ENCODE measurements around the gene IMP4. TPM values are rescaled to one million over a fixed set of nuclear protein-coding genes. Genes with fewer than 3 reads are reported as not detected.

Gene IMP4
- total RNA-seq, 1 experiment from 2014 or later = 121 TPM

DNA sequence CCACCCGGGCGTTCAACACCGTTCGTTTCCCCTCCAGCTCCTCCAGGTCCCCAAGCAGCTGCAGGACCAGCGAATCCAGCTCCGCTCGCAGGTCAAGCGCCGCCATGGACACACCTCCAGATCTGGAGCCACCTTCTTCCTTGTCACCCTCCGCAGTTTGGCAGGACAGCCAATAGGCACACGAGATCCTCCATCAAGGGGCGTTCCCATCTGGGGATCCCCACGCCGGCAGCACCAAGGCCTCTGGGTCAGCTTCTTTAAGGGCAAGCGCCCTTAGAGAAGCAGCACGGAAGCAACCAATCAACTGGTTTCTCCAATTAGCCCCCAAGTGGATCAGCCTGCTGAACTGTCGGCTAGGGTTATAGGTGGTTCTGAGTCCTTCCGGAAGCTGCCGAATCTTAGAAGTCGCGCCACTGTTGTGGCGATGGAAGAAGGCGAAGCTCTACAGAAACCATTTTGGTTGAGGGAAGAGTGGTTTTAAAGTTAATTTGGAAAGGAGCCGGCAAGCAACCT lies 621 bp upstream of the IMP4 start:
- H3K79me2 ChIP-seq (ENCODE audit: insufficient read depth, low read length) = peaks cover 32% of the 10 kb centered on the region
- H3K4me2 ChIP-seq (ENCODE audit: low read length) = peak overlapping the region; percentile 91
- peak; percentile 94 for DNase-seq (ENCODE audit: low read depth, low spot score)
- H3K9me2 ChIP-seq (ENCODE audit: insufficient read depth) = no peaks in the 10 kb centered on the region
- no peaks in the 10 kb centered on the region for H3K27me3 ChIP-seq (ENCODE audit: insufficient read depth, low read length)
- ChIA-PET CTCF (interaction anchor here (0.6 to 3.1 kb wide), 6 partner anchors 9 to 418 kb away, joined by 3 to 29 read pairs (median 4); partner anchors contain the start of gene PTPN18), RAD21 (ENCODE audit: low non-redundant PET in 1 of 2, low total read pairs in 2 of 2, uncharacterized antibody in 2 of 2, unreplicated experiment in 2 of 2) (interaction anchor here (0.6 to 1.9 kb wide), 4 partner anchors 10 to 43 kb away, joined by 3 to 5 read pairs (median 3); partner anchors contain the start of gene PTPN18 (in 1 of the 2)), POLR2A (interaction anchor here (1.2 to 1.7 kb wide), 3 partner anchors 9 to 161 kb away, joined by 5 to 6 read pairs (median 6); partner anchors contain the start of genes PTPN18 and SMPD4)
- peak; percentile 76 for ATAC-seq
- peaks cover 11 to 25% of the 10 kb centered on the region in 2 experiments for H3K4me1 ChIP-seq (ENCODE audit: control insufficient read depth in 1 of 2, insufficient read depth in 2 of 2, low read length in 2 of 2)
- peak overlapping the region; percentile 64 for H3K27ac ChIP-seq (ENCODE audit: low read depth, low read length)
- no peaks in the 10 kb centered on the region for H3K9me3 ChIP-seq (ENCODE audit: control insufficient read depth in 1 of 2, insufficient read depth in 1 of 2, low read depth in 1 of 2, low read length in 2 of 2)
- no TSS peak for BruUV-seq (replicated peaks)
- peaks cover 22 to 29% of the 10 kb centered on the region in 2 experiments for H3K36me3 ChIP-seq (ENCODE audit: control insufficient read depth in 1 of 2, insufficient read depth in 2 of 2, low read length in 2 of 2)
- peak overlapping the region; percentile 94 for H3K4me3 ChIP-seq (replicated peaks in 1 of 2; ENCODE audit: low read depth in 1 of 2, low read length in 2 of 2)
- TF ChIP-seq RAD21 (IDR thresholded peaks at IDR 0.05; ENCODE audit: low read depth) (no peak), POLR2AphosphoS5 (IDR thresholded peaks at IDR 0.05; ENCODE audit: low read depth, low read length) (peak; percentile 72), TCF7L2 (IDR thresholded peaks at IDR 0.05; ENCODE audit: borderline replicate concordance, extremely low read depth, insufficient read depth, insufficient read length) (peak; percentile 25), SRF (IDR thresholded peaks at IDR 0.05; ENCODE audit: low read depth) (no peak)
- H3K9ac ChIP-seq (ENCODE audit: low read length) = peak overlapping the region; percentile 64
- H4K20me1 ChIP-seq (ENCODE audit: insufficient read depth) = peaks cover 5% of the 10 kb centered on the region; the same call in 1 of the 2 replicates
- intact Hi-C loops (cut with micrococcal nuclease) = loop anchor here (5.0 kb wide), 1 partner anchor 750 kb away; the partner anchor contains the start of gene FAM168B
- peak overlapping the region; percentile 59 for H2AFZ ChIP-seq (ENCODE audit: low read depth, low read length, poor library complexity, severe bottlenecking)

DNA sequence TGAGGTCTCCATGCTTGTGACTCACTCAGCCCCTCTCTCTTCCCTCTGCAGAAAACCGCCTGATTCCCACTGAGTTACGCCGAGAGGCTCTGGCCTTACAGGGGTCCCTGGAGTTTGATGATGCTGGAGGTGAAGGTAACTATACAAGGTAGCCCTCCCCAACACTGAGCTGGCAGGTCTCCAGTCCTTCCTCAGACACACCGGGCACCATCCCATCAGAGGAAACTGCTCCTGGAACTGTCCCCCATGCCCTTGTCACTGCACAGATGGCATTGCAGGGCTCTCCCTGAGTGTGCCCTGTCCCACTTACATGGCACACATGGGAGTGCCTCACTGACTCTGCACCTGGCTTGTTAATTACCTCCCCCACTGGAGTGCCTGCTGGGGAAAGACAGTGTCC lies 1.9 kb downstream of the IMP4 start:
- H3K9me3 ChIP-seq (ENCODE audit: control insufficient read depth in 1 of 2, insufficient read depth in 1 of 2, low read depth in 1 of 2, low read length in 2 of 2) = no peaks in the 10 kb centered on the region
- H3K4me3 ChIP-seq (replicated peaks in 1 of 2; ENCODE audit: low read depth in 1 of 2, low read length in 2 of 2) = no peak overlapping the region; a peak in 1 of 4 replicates
- DNase-seq (ENCODE audit: low read depth, low spot score) = no peak
- peak overlapping the region; percentile 91; the same call in 1 of the 2 replicates for H3K4me2 ChIP-seq (ENCODE audit: low read length)
- ChIA-PET POLR2A (no interaction called here), CTCF (no interaction called here), RAD21 (ENCODE audit: low non-redundant PET in 1 of 2, low total read pairs in 2 of 2, uncharacterized antibody in 2 of 2, unreplicated experiment in 2 of 2) (no interaction called here)
- peaks cover 32% of the 10 kb centered on the region for H3K79me2 ChIP-seq (ENCODE audit: insufficient read depth, low read length)
- peaks cover 3 to 14% of the 10 kb centered on the region in 2 experiments; a peak in 2 of 4 replicates for H3K4me1 ChIP-seq (ENCODE audit: control insufficient read depth in 1 of 2, insufficient read depth in 2 of 2, low read length in 2 of 2)
- H3K27me3 ChIP-seq (ENCODE audit: insufficient read depth, low read length) = no peaks in the 10 kb centered on the region
- peaks cover 8% of the 10 kb centered on the region; the same call in 1 of the 2 replicates for H4K20me1 ChIP-seq (ENCODE audit: insufficient read depth)
- H3K36me3 ChIP-seq (ENCODE audit: control insufficient read depth in 1 of 2, insufficient read depth in 2 of 2, low read length in 2 of 2) = peaks cover 31 to 45% of the 10 kb centered on the region in 2 experiments
- no TSS peak for BruUV-seq (replicated peaks)
- no peak overlapping the region for H3K9ac ChIP-seq (ENCODE audit: low read length)
- intact Hi-C loops (cut with micrococcal nuclease) = loop anchor here (5.0 kb wide), 1 partner anchor 748 kb away; the partner anchor contains the start of gene FAM168B
- no peak for ATAC-seq
- H3K27ac ChIP-seq (ENCODE audit: low read depth, low read length) = no peak overlapping the region
- H3K9me2 ChIP-seq (ENCODE audit: insufficient read depth) = no peaks in the 10 kb centered on the region
- H2AFZ ChIP-seq (ENCODE audit: low read depth, low read length, poor library complexity, severe bottlenecking) = no peak overlapping the region
- no peak for TF ChIP-seq CBX3 (IDR thresholded peaks at IDR 0.05; ENCODE audit: low read depth)
- no peak for TF ChIP-seq POLR2A (IDR thresholded peaks at IDR 0.05; ENCODE audit: borderline replicate concordance, extremely low read depth, insufficient read depth, insufficient read length)
- TF ChIP-seq EZH2phosphoT487 (IDR thresholded peaks at IDR 0.05; ENCODE audit: borderline replicate concordance) = no peak
- TF ChIP-seq SP1 (IDR thresholded peaks at IDR 0.05; ENCODE audit: low read depth) = no peak
- no peak for TF ChIP-seq RAD21 (IDR thresholded peaks at IDR 0.05; ENCODE audit: low read depth)
- no peak for TF ChIP-seq SIN3A (IDR thresholded peaks at IDR 0.05; ENCODE audit: low read depth)
- no peak for TF ChIP-seq JUND (IDR thresholded peaks at IDR 0.05)
- no peak for TF ChIP-seq YY1 (IDR thresholded peaks at IDR 0.05; ENCODE audit: extremely low read depth, insufficient replicate concordance, low read depth, low read length)
- no peak for TF ChIP-seq ZNF274 (IDR thresholded peaks at IDR 0.05; ENCODE audit: low read depth, low read length)
- TF ChIP-seq ZFX (IDR thresholded peaks at IDR 0.05) = no peak
- no peak for TF ChIP-seq POLR2AphosphoS5 (IDR thresholded peaks at IDR 0.05; ENCODE audit: low read depth, low read length)
- TF ChIP-seq CTCF (IDR thresholded peaks at IDR 0.05 in 2 of 3, conservative IDR thresholded peaks at IDR 0.05 in 1 of 3; ENCODE audit: borderline replicate concordance in 1 of 3, insufficient read depth in 1 of 3, low read depth in 2 of 3, low read length in 2 of 3) = no peak
- TF ChIP-seq CEBPB (IDR thresholded peaks at IDR 0.05; ENCODE audit: low read depth) = no peak
- no peak for TF ChIP-seq EGR1 (IDR thresholded peaks at IDR 0.05; ENCODE audit: low read depth)
- no peak for TF ChIP-seq TCF7L2 (IDR thresholded peaks at IDR 0.05; ENCODE audit: borderline replicate concordance, extremely low read depth, insufficient read depth, insufficient read length)
- no peak for TF ChIP-seq SRF (IDR thresholded peaks at IDR 0.05; ENCODE audit: low read depth)
- TF ChIP-seq FOSL1 (IDR thresholded peaks at IDR 0.05; ENCODE audit: low read depth) = no peak

Measured in HCT116 (cell line).